ENCODE data around the gene TSSK3. TPM values are rescaled to one million over a fixed set of nuclear protein-coding genes. Genes with fewer than 3 reads are reported as not detected.
"Not testable (repeated sequence)": the region's sequence is repeated elsewhere in the genome, so short reads cannot be mapped to it uniquely, and the experiment has no call there.

TSSK3 gene
- total RNA-seq, 1 donor from 2014 or later: 2.6 TPM

DNA sequence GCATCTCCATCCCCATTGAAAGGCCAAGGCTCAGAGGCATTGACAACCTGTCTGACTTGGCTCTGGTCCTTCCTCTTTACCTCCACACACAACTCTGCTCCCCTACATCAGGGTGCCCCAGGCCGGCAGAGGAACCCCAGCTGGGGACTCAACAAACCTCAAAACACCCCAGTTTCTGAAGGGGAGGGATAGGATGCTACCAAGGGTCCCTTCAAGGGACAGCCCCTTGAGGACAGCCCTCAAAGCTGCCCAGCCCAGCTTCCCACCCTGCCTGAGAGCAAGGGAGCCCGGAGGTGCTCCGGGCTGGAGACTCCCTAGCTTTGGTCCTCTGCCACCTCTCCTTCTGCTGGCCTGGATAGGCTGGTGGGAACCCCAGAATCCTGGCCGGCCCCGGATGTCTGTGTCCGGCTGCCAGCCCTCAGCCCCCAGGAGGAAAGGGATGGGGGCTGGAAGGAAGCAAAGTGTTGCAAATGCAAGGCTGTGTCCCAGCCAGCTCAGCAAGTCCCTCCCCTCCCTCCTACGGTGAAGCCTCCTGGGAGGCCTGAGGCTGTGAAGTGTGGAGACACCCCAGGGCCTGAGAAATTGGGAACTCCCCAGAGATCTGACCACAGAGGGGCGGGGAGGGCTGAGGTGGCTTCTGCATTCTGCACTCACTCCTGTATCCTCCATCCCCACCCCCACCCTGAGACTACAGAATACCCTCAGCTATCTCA, 25.2 kb upstream of the TSSK3 start:
- intact Hi-C loops (cut with DNase I): loop anchor here (2.0 kb wide), 1 partner anchor 58 kb away; the partner anchor contains the start of gene BSDC1
- peak; percentile 90 for DNase-seq (ENCODE audit: low spot score)

DNA sequence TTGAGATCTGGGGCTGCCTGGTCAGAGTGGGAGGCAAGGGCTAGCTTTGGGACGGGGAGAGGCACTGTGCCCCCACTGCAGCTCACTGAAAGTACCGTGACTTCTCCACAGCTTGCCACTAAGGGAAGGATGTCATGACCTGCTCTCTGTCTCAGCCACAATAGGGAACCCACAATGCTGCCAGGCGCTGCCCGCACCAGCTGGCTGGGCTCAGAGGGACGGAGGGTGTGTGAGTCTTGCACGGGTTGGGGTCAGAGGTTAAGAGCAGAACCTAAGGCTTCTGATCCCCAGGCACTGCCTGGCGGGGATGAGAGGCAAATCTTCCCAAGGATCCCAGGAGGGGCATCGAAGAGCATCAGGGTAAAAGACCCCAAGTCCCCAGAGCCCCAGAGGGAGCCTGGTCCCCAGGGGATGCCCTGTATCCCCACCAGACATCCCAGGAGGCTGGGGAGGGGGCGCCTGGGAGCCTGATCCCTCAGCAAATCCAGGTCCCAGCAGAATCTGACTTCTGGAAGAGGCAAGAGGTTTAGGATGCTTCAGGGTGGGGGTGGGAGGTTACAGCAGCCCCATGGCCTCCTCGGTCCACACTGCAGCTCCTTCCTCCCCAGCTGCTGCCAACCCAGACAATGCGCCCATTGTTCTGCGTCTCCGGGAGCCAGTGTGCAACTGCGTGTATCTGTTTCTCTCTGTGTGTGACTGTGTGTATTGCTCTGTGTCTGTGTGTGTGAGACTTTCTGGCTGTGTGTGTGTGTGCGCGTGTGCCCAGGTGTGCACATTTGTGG, 24.3 kb upstream of the TSSK3 start:
- no peak for DNase-seq (ENCODE audit: low spot score)
- intact Hi-C loops (cut with DNase I): loop anchor here (2.0 kb wide), 1 partner anchor 57 kb away; the partner anchor contains the start of gene BSDC1

DNA sequence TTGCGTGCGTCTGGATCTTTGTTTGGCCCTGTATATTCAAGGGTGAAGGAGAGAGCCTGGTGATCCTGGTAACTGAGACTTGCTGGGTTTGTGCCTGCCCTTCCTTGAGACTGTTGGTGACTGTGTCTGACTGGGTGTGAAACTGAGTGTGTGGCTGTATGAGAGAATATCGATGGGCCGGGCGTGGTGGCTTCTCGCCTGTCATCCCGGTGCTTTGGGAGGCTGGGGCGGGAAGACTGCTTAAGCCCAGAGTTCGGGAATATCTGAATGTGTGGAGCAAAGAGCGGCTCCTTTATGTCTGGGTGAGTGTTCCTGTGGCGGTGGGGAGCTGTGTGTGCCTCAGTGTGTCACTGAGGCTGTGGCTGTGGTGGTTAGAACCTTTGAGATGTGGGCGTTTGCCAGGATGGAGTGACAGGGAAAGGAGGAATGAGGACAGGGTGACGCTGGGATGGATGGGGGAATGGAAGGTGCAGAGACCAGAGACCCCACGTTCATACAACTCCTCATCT, 23.6 kb upstream of the TSSK3 start:
- intact Hi-C loops (cut with DNase I): no loop called here
- no peak for DNase-seq (ENCODE audit: low spot score)

DNA sequence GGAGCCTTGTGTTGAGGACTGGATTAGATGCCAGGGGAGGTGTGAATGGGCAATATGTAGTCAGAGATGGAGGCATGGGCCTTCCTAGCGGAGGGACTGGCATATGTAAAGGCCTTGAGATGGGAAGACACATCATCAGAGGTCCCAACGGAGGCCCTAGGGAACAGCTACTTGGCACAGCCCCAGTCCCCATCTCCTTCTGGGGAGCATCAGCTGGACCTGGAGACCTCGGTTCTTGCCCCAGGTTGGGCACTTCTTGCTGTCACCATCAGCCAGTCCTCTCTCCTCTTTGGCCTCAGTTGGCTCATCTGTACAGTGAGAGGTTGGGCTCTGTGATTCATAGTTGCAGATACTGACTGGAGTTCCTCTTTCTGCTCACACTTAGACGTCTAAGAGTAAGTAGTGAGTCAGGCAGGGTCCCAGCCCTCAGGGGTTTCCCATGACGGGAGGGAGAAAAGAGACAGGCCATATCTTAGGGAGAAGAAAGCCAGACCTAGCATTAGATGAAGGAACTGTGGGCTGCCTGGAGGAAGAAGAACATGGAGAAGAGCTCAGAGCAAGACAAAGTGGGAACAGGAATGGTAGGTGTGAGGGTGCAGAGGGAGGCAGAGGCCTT, 22.9 kb upstream of the TSSK3 start:
- DNase-seq (ENCODE audit: low spot score): no peak

DNA sequence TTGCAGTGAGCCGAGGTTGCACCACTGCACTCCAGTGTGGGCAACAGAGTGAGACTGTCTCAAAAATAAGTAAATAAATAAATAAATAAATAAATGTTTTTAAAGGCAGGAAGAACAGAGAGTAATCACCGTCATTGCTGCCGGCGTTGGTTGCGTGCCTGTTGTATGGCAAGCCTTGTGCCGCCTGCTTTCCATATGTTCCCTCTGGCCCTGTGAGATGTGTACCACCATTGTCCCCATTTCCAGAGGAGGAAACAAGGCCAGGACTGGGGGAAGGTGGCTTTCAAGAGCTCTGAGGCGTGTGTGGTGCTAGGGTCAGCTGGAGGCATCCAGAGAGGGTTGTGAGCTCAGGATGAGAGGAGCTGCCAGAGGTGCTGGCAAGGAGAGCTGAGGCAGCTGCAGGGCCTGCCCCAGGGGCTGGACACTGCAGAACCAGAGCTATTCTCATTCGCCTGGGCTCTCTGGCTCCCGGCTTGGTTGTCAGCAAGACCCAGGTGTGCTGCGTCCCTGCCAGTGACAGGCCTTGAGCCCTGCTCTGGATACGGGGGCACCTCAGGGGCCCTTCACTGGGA, 21.1 kb upstream of the TSSK3 start:
- no peak for DNase-seq (ENCODE audit: low spot score)
- intact Hi-C loops (cut with DNase I): no loop called here

More for the DNA sequence above, 22.9 kb upstream of the TSSK3 start:
- intact Hi-C loops (cut with DNase I): no loop called here

DNA sequence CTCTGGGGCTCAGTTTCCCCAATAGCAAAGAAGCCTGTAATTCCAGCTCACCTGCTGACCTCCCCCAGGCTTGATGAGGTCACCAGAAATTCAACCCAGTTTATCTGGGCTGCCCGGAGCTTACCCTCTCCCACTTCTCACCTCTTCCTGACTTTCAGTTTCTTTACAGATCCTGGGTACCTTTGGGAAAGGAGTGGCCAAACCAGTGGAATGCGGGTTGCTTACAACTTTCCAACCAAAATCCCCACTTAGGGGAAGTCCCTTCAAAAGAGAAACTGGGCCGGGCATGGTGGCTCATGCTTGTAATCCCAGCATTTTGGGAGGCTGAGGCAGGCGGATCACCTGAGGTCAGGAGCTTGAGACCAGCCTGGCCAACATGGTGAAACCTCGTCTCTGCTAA, 20.4 kb upstream of the TSSK3 start:
- intact Hi-C loops (cut with DNase I): no loop called here
- no peak for DNase-seq (ENCODE audit: low spot score)

DNA sequence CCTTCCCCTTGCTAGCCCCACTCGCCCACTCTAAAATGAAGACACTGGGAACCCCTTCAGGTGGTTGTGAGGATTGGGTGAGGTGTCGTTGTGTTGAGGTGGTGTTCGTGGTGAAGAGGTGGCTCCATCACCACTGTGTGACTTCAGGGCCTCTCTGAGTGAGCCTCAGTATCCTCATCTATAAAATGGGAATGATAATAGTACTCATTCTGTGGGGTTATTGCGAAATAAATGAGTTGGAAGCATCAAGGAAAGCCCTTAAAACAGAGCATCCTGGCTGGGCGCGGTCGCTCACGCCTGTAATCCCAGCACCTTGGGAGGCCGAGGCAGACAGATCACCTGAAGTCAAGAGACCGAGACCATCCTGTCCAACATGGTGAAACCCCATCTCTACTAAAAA, 19.6 kb upstream of the TSSK3 start:
- DNase-seq (ENCODE audit: low spot score): no peak

DNA sequence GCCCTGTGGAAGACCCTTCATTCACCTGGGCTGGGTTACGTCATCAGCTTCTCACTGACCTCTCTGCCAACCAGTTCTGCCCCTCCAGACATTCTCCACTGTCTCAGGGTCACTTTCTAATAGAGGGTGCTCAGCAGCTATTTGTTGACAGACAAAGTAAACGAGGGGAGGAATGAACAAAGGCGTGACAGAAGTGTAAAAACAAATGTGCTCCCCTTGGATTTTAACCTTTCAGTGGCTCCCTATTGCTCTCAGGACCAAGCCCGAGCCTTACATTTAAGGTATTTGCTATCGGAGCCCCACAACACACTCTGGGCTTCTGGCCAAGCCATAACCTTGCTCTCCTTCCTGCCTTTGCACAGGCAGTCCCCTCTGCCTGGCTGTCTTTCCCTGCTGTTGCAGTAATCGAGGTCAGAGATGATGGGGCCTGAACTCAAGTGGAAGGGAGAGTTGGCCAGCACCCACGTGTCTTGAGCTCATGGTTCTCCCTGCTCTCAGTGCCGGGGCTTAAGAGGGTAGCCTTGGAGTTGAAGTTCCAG, 17.0 kb upstream of the TSSK3 start:
- DNase-seq (ENCODE audit: low spot score): no peak
- intact Hi-C loops (cut with DNase I): no loop called here

More for the DNA sequence above, 19.6 kb upstream of the TSSK3 start:
- intact Hi-C loops (cut with DNase I): no loop called here

DNA sequence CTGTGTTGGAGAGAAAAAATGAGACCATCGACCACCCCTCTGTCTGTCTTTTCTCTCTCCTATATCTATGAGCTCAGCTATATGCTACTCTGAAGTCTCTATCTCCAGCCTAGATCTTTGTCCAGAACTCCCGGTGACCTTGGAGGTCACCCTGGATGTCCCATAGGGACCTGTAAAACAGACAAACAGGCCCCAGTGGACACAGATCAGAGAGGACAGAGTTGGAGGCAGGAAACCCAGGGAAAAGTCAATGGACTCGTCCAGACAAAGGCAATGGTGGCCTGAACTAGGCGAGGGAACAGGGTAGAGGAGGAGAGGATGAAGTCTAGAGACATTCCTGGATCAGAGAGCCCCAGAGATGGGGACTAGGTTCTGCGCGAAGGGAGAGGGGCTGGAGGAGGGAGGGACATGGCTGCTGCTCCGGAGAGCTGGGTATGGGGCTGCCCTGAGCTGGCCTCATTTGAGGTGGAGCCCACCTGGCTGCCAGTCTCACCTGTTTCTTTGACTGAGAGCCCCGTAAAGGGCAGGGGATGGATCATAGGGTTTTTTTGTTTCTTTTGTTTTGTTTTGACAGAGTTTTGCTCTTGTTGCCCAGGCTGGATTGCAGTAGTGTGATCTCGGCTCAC, 15.7 kb upstream of the TSSK3 start:
- intact Hi-C loops (cut with DNase I): no loop called here
- no peak for DNase-seq (ENCODE audit: low spot score)

DNA sequence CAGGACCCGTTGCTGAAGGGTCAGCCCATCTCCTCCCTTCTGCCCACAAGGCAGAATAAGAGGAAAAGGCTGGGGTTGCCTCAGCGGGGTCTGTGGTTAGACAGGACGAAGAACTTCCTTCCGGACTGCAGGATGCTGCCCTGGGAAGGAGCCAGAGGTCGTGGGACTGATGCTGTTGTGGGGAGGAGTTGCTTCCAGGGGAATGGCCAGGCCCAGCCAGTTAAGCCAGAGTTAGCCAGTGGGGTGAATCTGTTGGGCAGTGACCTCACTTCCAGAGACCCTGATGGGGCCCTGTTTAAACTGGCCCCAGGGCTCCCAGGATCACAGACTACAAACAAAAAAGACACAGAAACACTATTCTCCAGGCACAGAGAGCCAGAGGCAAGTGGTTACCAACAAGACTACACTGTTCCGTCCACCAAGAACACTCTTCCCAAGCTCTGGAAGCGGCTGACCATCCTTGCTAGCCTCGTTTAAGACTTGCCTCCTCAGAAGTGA, 13.1 kb upstream of the TSSK3 start:
- peak; percentile 87 for DNase-seq (ENCODE audit: low spot score)
- intact Hi-C loops (cut with DNase I): no loop called here

DNA sequence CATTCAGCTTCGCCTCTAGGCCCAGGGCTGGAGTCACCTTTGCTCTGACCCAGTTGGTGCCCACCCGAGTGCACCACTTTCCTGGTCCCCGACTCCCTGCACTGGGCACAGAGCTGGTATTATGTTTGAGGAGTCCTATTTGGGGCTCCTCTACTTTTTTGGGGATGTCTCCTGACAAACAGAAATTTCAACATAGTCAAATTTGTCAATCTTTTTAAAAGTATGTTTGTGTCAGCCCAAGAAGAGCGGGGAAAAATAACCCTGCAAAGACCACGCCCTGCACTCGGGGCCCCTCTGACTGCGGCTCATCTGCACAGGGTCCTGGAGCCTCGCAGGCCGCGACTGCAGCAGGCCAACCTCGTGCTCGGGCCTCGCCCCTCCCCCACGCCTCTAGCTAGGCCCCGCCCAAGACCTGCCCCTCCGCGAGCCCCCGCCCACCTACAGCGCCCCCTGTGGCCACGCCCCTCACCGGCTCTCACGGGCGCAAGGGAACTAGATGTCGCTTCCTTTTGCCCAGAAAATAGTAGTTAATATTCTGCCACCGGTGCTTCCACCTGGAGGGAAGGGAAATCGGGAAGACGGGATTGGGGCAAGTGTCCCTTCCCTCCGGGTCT, 11.4 kb upstream of the TSSK3 start:
- intact Hi-C loops (cut with DNase I): no loop called here
- DNase-seq (ENCODE audit: low spot score): peak; percentile 88

DNA sequence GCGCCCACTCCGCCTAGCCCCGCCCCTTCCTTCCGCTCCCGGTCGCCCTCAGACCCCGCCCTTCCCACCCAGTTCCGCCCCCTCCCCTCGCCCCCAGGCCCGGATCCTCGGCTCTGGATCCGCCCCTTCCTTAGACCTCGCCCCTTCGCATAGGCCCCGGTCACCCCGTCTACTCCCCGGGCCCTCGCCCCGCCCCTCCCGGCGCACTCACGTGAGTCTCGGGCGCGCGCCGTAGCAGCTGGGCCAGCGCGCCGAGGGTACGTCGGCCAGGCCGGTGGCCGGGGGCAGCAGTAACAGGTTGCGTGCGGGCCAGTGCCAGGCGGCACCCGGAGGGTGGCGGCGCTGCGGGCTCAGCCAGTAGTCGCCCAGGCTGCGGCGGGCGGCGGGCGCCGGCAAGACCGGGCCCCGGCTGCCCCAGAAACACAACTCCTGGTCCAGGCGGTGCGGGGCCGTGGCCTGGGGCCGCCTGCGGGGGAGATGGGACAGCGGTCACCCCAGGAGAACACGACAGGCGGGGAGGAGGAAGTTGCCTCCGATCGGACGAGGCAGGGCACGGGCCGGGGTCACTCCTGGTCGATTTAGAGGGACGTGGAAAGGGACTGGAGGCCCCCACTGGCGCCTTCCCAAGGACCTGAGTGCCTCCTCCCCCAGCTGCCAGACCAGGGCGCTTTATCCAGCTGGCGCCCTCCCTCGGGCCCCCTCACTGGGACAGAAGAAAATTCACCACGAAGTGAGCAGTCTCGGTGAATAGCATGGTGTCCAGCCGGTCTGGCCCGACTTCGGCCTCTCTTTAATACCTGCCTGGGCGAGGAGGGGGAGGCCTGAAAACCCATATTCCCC, 10.7 kb upstream of the TSSK3 start:
- intact Hi-C loops (cut with DNase I): no loop called here
- DNase-seq (ENCODE audit: low spot score): peak; percentile 97

DNA sequence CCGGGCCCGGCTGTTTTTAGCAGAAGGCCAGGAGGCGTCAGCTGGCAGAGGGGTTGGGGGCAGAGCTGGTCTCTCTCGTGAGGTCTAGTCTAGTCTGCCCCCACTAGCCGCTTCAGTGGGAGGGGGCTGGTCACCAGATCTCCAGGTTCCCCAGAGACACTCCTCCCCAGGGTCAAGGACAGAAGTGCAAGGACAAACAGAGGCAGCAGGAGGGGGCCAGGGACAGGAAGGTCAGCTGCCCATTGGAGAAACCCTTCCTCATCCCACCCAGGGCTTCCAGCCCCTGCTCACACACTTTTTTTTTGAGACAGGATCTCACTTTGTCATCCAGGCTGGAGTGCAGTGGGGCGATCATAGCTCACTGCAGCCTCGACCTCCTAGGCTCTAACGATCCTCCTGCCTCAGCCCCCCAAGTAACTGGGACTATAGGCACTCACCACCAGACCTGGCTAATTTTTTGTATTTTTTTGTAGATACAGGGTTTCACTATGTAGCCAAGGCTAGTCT, 10.0 kb upstream of the TSSK3 start:
- DNase-seq (ENCODE audit: low spot score): no peak
- intact Hi-C loops (cut with DNase I): no loop called here

DNA sequence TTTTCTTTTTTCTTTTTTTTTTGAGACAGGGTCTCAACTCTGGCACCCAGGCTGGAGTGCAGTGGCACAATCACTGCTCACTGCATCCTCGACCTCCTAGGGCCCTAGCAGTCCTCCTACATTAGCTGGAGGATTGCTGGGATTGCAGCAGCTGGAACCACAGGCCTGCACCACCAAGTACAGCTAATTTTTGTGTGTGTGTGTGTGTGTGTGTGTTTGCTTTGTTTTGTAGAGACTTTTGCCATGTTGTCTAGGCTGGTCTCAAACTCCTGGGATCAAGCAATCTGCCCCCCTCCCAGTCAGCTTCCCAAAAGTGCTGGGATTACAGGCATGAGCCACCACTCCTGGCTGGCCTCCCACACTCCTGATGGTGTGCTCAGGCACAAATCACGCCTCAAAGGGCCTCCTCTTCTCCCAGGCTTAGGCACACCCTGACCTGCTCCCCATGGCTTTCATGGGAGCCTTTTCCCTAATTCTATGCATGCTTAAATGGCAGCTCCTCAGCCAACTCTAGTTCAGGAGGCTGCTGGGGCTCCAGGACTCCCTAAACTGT, 9.4 kb upstream of the TSSK3 start:
- intact Hi-C loops (cut with DNase I): no loop called here
- DNase-seq (ENCODE audit: low spot score): no peak

DNA sequence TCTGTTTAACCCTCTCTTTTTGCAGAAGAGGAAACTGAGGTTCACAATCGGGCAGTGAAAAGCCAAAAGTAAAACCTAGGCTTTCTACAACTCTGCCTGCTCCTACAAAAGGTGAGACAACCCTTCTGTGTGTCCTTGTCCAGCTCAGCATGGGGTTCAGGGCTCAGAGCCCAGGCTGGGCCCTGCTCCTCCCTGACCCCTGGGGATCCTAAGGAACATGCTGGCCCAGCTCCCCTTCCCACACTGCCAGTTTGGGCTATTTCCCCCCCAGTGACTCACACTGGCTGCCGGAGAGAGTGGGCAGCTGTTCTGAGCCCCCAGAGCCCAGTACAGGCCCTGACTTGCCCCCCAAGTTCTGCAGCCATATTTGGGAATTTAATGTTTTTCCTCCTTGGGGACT, 8.9 kb upstream of the TSSK3 start:
- DNase-seq (ENCODE audit: low spot score): no peak
- intact Hi-C loops (cut with DNase I): no loop called here

DNA sequence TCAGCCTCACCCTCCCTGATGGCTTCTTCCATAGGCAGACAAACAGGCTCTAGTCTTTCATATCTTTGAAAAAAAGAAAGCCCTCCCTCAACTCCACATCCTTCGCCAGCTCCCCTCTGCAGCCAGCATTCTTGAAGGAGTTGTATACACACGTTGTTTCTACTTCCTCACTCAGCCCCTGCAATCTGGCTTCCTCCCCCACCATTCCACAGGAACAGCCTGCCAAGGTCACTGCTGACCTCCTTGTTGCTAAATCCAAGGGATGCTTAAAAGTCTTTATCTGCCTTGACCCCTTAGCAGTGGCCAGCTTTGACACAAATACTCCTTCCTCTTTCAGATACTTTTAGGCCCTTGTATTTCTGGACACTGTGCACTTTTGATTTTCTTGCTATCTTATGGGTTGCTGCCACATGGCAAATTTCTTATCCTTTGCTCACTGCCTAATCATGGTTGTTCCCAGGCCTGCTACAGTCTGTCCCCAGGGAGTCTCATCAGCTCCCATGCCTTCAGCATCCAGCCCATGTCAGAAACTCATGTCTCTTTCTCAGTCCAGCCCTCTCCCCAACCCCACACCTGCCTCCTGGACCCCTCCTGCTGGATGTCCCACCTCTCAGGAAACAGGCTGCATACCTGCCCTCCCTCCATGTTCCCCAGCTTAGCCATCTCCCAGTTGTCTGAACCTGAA, 8.3 kb upstream of the TSSK3 start:
- intact Hi-C loops (cut with DNase I): no loop called here
- DNase-seq (ENCODE audit: low spot score): no peak

DNA sequence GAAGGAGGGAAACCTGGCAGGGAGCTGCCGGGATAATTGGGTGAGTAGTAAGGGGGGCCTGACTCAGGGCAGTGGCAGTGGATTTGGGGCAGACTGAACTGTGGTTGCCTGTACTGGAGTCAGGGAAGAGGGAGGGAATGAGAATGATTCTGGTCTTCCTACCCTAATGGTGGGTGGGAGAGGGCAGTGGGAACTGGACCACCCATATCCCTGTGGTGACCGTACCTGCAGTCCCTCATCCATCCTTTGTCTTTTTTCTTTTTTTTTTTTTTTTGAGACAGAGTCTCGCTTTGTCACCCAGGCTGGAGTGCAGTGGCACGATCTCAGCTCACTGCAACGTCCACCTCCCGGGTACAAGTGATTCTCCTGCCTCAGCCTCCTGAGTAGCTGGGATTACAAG, 6.6 kb upstream of the TSSK3 start:
- intact Hi-C loops (cut with DNase I); DNase-seq (ENCODE audit: low spot score): not testable (repeated sequence)
